Testis (tissue), 2 donors: ENCODE results near the gene CACNA2D1.

Source experiments
- POLR2A ChIP-seq: fragments of 450-650 bp; IDR thresholded peaks from one replicate; pipeline ENCODE4 v1.6.1; 2017; ENCODE audit warnings: antibody characterized with exemption, mild to moderate bottlenecking, moderate library complexity
- TF ChIP-seq, protein P1 (sequence below), 3 experiments: fragments of 450-650 bp in 2 of 3; fragments of 200-600 bp in 1 of 3; sonication (generic) in 1 of 3; IDR thresholded peaks; one replicate each; pipeline ENCODE4 v1.5.1; 2016 to 2019; ENCODE audit warnings: antibody characterized with exemption in 3 of 3, mild to moderate bottlenecking in 2 of 3, moderate library complexity in 1 of 3

DNA sequence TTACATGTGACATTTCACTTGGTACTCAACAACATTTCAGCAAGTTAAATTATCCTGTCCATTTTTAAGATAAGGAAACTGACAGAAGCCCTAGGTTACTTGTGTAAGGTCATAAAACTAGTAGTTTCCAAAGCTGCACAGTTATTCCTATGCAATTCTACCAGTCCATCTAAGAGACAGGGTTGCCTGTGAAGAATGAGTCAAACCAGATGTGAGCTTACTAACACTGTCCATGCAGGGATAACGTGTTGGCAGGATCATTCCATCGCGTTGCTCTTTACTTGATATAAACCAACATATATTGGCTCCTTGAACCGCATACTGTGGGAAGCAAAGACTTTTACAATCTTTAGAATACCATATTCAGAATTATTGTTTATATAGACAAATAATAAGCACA lies 392.8 kb downstream of the CACNA2D1 start:
- TF ChIP-seq, protein P1, sequence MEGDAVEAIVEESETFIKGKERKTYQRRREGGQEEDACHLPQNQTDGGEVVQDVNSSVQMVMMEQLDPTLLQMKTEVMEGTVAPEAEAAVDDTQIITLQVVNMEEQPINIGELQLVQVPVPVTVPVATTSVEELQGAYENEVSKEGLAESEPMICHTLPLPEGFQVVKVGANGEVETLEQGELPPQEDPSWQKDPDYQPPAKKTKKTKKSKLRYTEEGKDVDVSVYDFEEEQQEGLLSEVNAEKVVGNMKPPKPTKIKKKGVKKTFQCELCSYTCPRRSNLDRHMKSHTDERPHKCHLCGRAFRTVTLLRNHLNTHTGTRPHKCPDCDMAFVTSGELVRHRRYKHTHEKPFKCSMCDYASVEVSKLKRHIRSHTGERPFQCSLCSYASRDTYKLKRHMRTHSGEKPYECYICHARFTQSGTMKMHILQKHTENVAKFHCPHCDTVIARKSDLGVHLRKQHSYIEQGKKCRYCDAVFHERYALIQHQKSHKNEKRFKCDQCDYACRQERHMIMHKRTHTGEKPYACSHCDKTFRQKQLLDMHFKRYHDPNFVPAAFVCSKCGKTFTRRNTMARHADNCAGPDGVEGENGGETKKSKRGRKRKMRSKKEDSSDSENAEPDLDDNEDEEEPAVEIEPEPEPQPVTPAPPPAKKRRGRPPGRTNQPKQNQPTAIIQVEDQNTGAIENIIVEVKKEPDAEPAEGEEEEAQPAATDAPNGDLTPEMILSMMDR (IDR thresholded peaks at IDR 0.05): no peak
- no peak for TF ChIP-seq POLR2A
